H1 (cell line): Measurements from ENCODE around the gene GTSF1L. TPM values are rescaled to one million over a fixed set of nuclear protein-coding genes. Genes with fewer than 3 reads are reported as not detected.

Source experiments
- CTCF ChIA-PET: fragments of 300-600 bp; sonication (Branson Sonifier 250); formaldehyde crosslinking; loops from one replicate; lab custom pipeline; 2021; ENCODE audit not compliant: partially characterized antibody; lab: Charles Lee
- POLR2A ChIA-PET: fragments of 300-600 bp; sonication (Branson Sonifier 250); formaldehyde crosslinking; loops from one replicate; lab custom pipeline; 2021; ENCODE audit warnings: inconsistent platforms; ENCODE audit not compliant: partially characterized antibody; lab: Charles Lee
- DNase-seq, 2 experiments: peaks; one replicate each; pipeline versions ENCODE4 v3.0.0 to v3.0.0-alpha.2; 2010 to 2022; ENCODE audit warnings: low spot score in 2 of 2, low read depth in 1 of 2, mixed read lengths in 1 of 2
- FAIRE-seq: peaks from 2 replicates; lab custom pipeline; 2011; peaks lifted over from hg19 to GRCh38; lab: Jason Lieb, UNC
- H2AFZ ChIP-seq: 2 replicates; pipeline ENCODE4 v1.8.1; 2012; ENCODE audit warnings: low read length, inconsistent platforms
- H2AK5ac ChIP-seq: 2 replicates; pipeline ENCODE4 v1.6.1; 2013; ENCODE audit warnings: low read depth, low read length
- H2BK120ac ChIP-seq: replicated peaks from 2 replicates; pipeline ENCODE3; 2013; ENCODE audit warnings: low read depth, low read length, inconsistent platforms
- H2BK12ac ChIP-seq: 2 replicates; pipeline ENCODE4 v1.6.1; 2013; ENCODE audit warnings: low read depth, low read length
- H2BK15ac ChIP-seq: 2 replicates; pipeline ENCODE4 v1.6.1; 2013; ENCODE audit warnings: low read length
- H2BK20ac ChIP-seq: 2 replicates; pipeline ENCODE4 v1.6.1; 2013; ENCODE audit warnings: low read length
- H2BK5ac ChIP-seq: 2 replicates; pipeline ENCODE4 v1.6.1; 2013; ENCODE audit warnings: low read depth, low read length
- H3K14ac ChIP-seq: 2 replicates; pipeline ENCODE4 v1.6.1; 2013; ENCODE audit warnings: inconsistent platforms; ENCODE audit not compliant: insufficient read length
- H3K18ac ChIP-seq: 2 replicates; pipeline ENCODE4 v1.6.1; 2013; ENCODE audit warnings: low read length; ENCODE audit errors: extremely low read depth
- H3K23ac ChIP-seq: 2 replicates; pipeline ENCODE4 v1.6.1; 2013; ENCODE audit warnings: inconsistent platforms; ENCODE audit not compliant: insufficient read length
- H3K23me2 ChIP-seq: 2 replicates; pipeline ENCODE4 v1.6.1; 2013; ENCODE audit warnings: low read depth, low read length
- H3K27ac ChIP-seq: 2 replicates; pipeline ENCODE4 v1.6.1; 2011; ENCODE audit warnings: low read depth, low read length, inconsistent platforms
- H3K27me3 ChIP-seq, 4 experiments: replicated peaks in 1 of 4; 1 replicate in 1 of 4; 2 replicates in 3 of 4; pipeline versions ENCODE4 v1.6.1 to v1.8.1; 2011 to 2013; ENCODE audit warnings: low read length in 3 of 4, mild to moderate bottlenecking in 3 of 4, inconsistent platforms in 2 of 4, mixed read lengths in 2 of 4, moderate library complexity in 1 of 4; ENCODE audit not compliant: control insufficient read depth in 3 of 4, insufficient read depth in 3 of 4; ENCODE audit errors: extremely low read depth in 1 of 4
- H3K36me3 ChIP-seq, 4 experiments: 2 replicates each; pipeline versions ENCODE4 v1.6.1 to v1.8.1; 2011 to 2013; ENCODE audit warnings: mild to moderate bottlenecking in 4 of 4, low read length in 3 of 4, moderate library complexity in 2 of 4, control low read depth in 1 of 4, inconsistent platforms in 1 of 4; ENCODE audit not compliant: insufficient read depth in 4 of 4, control insufficient read depth in 2 of 4
- H3K4ac ChIP-seq: replicated peaks from 2 replicates; pipeline ENCODE3; 2013; ENCODE audit warnings: low read length, low read depth, mixed read lengths, inconsistent platforms; ENCODE audit not compliant: insufficient read length
- H3K4me1 ChIP-seq, 4 experiments: replicated peaks in 1 of 4; 1 replicate in 1 of 4; 2 replicates in 3 of 4; pipeline versions ENCODE4 v1.6.1 to v1.8.1; 2011 to 2013; ENCODE audit warnings: low read length in 3 of 4, inconsistent platforms in 2 of 4, mixed read lengths in 1 of 4; ENCODE audit not compliant: insufficient read depth in 4 of 4, control insufficient read depth in 3 of 4
- H3K4me2 ChIP-seq, 2 experiments: 2 replicates each; pipeline versions ENCODE4 v1.6.1 to v1.8.1; 2011 to 2013; ENCODE audit warnings: low read depth in 2 of 2, low read length in 2 of 2, control low read depth in 1 of 2, inconsistent platforms in 1 of 2, mild to moderate bottlenecking in 1 of 2; ENCODE audit not compliant: insufficient read depth in 1 of 2
- H3K4me3 ChIP-seq, 4 experiments: fragments of 200-600, 300-600 bp in 1 of 4; sonication (generic), shearing (Covaris generic), sonication (Bioruptor Twin) in 1 of 4; 2 replicates each; pipeline versions ENCODE4 v1.5.1 to v1.8.1; 2011 to 2016; ENCODE audit warnings: low read length in 4 of 4, low read depth in 3 of 4, control low read depth in 2 of 4, inconsistent platforms in 2 of 4, mild to moderate bottlenecking in 2 of 4, mixed read lengths in 1 of 4, moderate library complexity in 1 of 4; ENCODE audit not compliant: insufficient read depth in 2 of 4; ENCODE audit errors: extremely low read depth in 1 of 4
- H3K56ac ChIP-seq: replicated peaks from 2 replicates; pipeline ENCODE3; 2013; ENCODE audit warnings: low read depth, mild to moderate bottlenecking, mixed read lengths, low read length, inconsistent platforms; ENCODE audit not compliant: insufficient read length
- H3K79me1 ChIP-seq: 2 replicates; pipeline ENCODE4 v1.6.1; 2013; ENCODE audit warnings: low read depth, low read length, control low read depth
- H3K79me2 ChIP-seq, 2 experiments: 2 replicates each; pipeline versions ENCODE4 v1.6.1 to v1.8.1; 2012 to 2013; ENCODE audit warnings: low read length in 2 of 2, mild to moderate bottlenecking in 2 of 2, inconsistent platforms in 1 of 2; ENCODE audit not compliant: insufficient read depth in 2 of 2, control insufficient read depth in 1 of 2
- H3K9ac ChIP-seq, 4 experiments: replicated peaks in 1 of 4; 1 replicate in 1 of 4; 2 replicates in 3 of 4; pipeline versions ENCODE4 v1.6.1 to v1.8.1; 2011 to 2013; ENCODE audit warnings: low read depth in 3 of 4, low read length in 3 of 4, control low read depth in 2 of 4, mild to moderate bottlenecking in 2 of 4, moderate library complexity in 2 of 4, inconsistent platforms in 1 of 4; ENCODE audit errors: extremely low read depth in 1 of 4
- H3K9me3 ChIP-seq, 2 experiments: 2 replicates each; pipeline versions ENCODE4 v1.6.1 to v1.8.1; 2012 to 2013; ENCODE audit warnings: mild to moderate bottlenecking in 2 of 2, moderate library complexity in 2 of 2, control low read depth in 1 of 2, inconsistent platforms in 1 of 2, low read depth in 1 of 2, low read length in 1 of 2, mixed read lengths in 1 of 2; ENCODE audit not compliant: insufficient read depth in 2 of 2
- H4K20me1 ChIP-seq, 2 experiments: replicated peaks in 1 of 2; 2 replicates each; pipeline versions ENCODE3 to v1.8.1; 2011 to 2013; ENCODE audit warnings: inconsistent platforms in 2 of 2, low read length in 2 of 2, mild to moderate bottlenecking in 1 of 2; ENCODE audit not compliant: insufficient read depth in 2 of 2, control insufficient read depth in 1 of 2
- H4K5ac ChIP-seq: 2 replicates; pipeline ENCODE4 v1.6.1; 2013; ENCODE audit warnings: low read length, low read depth, mixed read lengths, inconsistent platforms; ENCODE audit not compliant: insufficient read length
- H4K8ac ChIP-seq: 2 replicates; pipeline ENCODE4 v1.8.0; 2013; ENCODE audit warnings: mild to moderate bottlenecking, moderate library complexity, low read length, inconsistent platforms; ENCODE audit not compliant: insufficient read depth; ENCODE audit errors: extremely low read depth
- H4K91ac ChIP-seq: replicated peaks from 2 replicates; pipeline ENCODE3; 2013; ENCODE audit warnings: low read length, mixed read lengths, inconsistent platforms; ENCODE audit not compliant: insufficient read length
- CBX5 ChIP-seq: fragments of 300-800, 300-1000 bp; sonication (generic); IDR thresholded peaks from 2 replicates; pipeline ENCODE4 v1.7.1; 2016; ENCODE audit warnings: antibody characterized with exemption, low read length, low read depth
- KDM5A ChIP-seq: fragments of 200-600 bp; IDR thresholded peaks from 2 replicates; pipeline ENCODE4 v1.7.1; 2012; ENCODE audit warnings: mild to moderate bottlenecking, low read length, inconsistent platforms, mixed read lengths
- RNF2 ChIP-seq: fragments of 200-900, 300-1000 bp; sonication (generic); IDR thresholded peaks from 2 replicates; pipeline ENCODE4 v1.7.1; 2016; ENCODE audit warnings: borderline replicate concordance, low read depth, mild to moderate bottlenecking, antibody characterized with exemption, low read length; ENCODE audit not compliant: poor library complexity, severe bottlenecking; ENCODE audit errors: missing control alignments
- WGBS, 2 experiments: shearing (Covaris generic) in 1 of 2; methylation state at CpG; one replicate each; pipeline versions ENCODE4 v1.1.6 to v1.1.7; 2013 to 2015; ENCODE audit warnings: low lambda C conversion rate in 2 of 2, mixed read lengths in 2 of 2, inconsistent platforms in 1 of 2, low coverage in 1 of 2, missing lambda C conversion rate in 1 of 2; ENCODE audit not compliant: insufficient replicate concordance in 2 of 2, insufficient coverage in 1 of 2, insufficient read length in 1 of 2; ENCODE audit errors: extremely low coverage in 1 of 2, missing lambda C conversion rate in 1 of 2; 5-methylcytosine and 5-hydroxymethylcytosine counted together
- polyA plus RNA-seq, 7 experiments: library from polyadenylated mRNA; depleted of rRNA in 3 of 7; stranded (reverse) in 5 of 7; unstranded in 2 of 7; fragments of >200 nt in 5 of 7; fragments of 200-250 nt in 2 of 7; gene quantifications; 1 replicate in 5 of 7; 2 replicates in 1 of 7; 4 replicates in 1 of 7; pipeline versions ENCODE4 v1.2.1 to v1.2.3, GENCODE V29; 2011 to 2013; ENCODE audit warnings: missing spikeins in 2 of 7, mixed read lengths in 2 of 7
- total RNA-seq: library from RNA; stranded (reverse); fragmentation: NEBNext Ultra II Directional; extraction: Animal tissue kit (Norgen Biotek cat#: 25700); gene quantifications from 2 replicates; pipeline ENCODE4 v1.2.1, GENCODE V29; 2021
- TF ChIP-seq, protein P1 (sequence below): IDR thresholded peaks from 2 replicates; pipeline ENCODE4 v1.6.1; 2012; ENCODE audit warnings: low read length, inconsistent platforms
- TF ChIP-seq, protein P2 (sequence below): IDR thresholded peaks from 2 replicates; pipeline ENCODE4 v1.6.1; 2012; ENCODE audit warnings: inconsistent platforms

GTSF1L gene
- total and polyA plus RNA-seq, 2 of the 8 experiments (the other 6 are each of a cell fraction or from before 2014, with no cell fraction given) = not detected

DNA sequence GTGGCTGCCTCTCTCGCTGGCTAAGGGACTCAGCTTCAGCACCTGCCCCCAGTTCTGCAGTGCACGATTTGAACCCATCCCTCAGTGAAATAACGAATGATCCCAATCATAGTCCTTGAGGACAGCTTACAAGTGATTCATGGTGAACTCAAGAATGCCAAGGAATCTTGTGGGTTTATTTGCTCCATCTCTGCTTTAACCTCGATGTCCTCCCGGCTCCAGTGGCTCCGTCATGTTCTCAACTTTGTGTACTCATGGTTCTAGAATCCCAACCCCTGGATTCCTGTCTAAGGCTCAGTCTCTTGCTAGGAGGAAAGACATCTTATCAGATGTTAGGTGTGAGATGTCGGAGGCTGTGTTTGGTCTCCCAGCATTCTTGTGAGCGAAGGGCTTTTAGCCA, 29.0 kb upstream of the GTSF1L start:
- WGBS, 2 experiments = 81% methylated on average over 7 of the region's 8 CpGs; no CpG with 5 or more reads in 1 of the 2 experiments
- no peak overlapping the region for H2AFZ ChIP-seq
- H4K8ac ChIP-seq = no peak overlapping the region
- no peak for FAIRE-seq
- CTCF ChIA-PET = interaction anchor here (0.8 to 2.2 kb wide), 5 partner anchors 11 to 328 kb away, joined by 3 to 7 read pairs (median 5); no protein-coding TSS in a partner anchor
- H3K79me2 ChIP-seq = no peaks in the 10 kb centered on the region
- H2AK5ac ChIP-seq = no peak overlapping the region
- no peaks in the 10 kb centered on the region for H3K9me3 ChIP-seq
- H2BK15ac ChIP-seq = no peak overlapping the region
- POLR2A ChIA-PET = no interaction called here
- H3K9ac ChIP-seq = no peak overlapping the region
- no peaks in the 10 kb centered on the region for H3K27me3 ChIP-seq
- DNase-seq = no peak
- H4K20me1 ChIP-seq = no peaks in the 10 kb centered on the region
- no peak overlapping the region for H3K4me3 ChIP-seq
- no peak overlapping the region for H3K14ac ChIP-seq
- H2BK120ac ChIP-seq = no peak overlapping the region
- no peaks in the 10 kb centered on the region for H3K36me3 ChIP-seq
- TF ChIP-seq CBX5 (no peak), RNF2 (no peak), KDM5A (no peak)
- TF ChIP-seq, protein P1, sequence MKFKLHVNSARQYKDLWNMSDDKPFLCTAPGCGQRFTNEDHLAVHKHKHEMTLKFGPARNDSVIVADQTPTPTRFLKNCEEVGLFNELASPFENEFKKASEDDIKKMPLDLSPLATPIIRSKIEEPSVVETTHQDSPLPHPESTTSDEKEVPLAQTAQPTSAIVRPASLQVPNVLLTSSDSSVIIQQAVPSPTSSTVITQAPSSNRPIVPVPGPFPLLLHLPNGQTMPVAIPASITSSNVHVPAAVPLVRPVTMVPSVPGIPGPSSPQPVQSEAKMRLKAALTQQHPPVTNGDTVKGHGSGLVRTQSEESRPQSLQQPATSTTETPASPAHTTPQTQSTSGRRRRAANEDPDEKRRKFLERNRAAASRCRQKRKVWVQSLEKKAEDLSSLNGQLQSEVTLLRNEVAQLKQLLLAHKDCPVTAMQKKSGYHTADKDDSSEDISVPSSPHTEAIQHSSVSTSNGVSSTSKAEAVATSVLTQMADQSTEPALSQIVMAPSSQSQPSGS = no peak
- TF ChIP-seq, protein P2, sequence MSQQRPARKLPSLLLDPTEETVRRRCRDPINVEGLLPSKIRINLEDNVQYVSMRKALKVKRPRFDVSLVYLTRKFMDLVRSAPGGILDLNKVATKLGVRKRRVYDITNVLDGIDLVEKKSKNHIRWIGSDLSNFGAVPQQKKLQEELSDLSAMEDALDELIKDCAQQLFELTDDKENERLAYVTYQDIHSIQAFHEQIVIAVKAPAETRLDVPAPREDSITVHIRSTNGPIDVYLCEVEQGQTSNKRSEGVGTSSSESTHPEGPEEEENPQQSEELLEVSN = no peak
- H3K27ac ChIP-seq = no peak overlapping the region
- no peak overlapping the region for H3K4ac ChIP-seq
- H3K56ac ChIP-seq = no peak overlapping the region
- no peaks in the 10 kb centered on the region for H3K79me1 ChIP-seq
- no peaks in the 10 kb centered on the region for H3K23me2 ChIP-seq
- no peak overlapping the region for H3K4me2 ChIP-seq
- H3K18ac ChIP-seq = no peak overlapping the region
- H2BK12ac ChIP-seq = no peak overlapping the region
- H2BK20ac ChIP-seq = no peak overlapping the region
- H3K23ac ChIP-seq = no peak overlapping the region
- H3K4me1 ChIP-seq = no peaks in the 10 kb centered on the region
- H4K5ac ChIP-seq = no peak overlapping the region
- H2BK5ac ChIP-seq = no peak overlapping the region
- H4K91ac ChIP-seq = no peak overlapping the region
